Measurements from ENCODE around the gene GRK5.

The GRK5 gene

GRCh38 chr10:119310806-119311205 is 103.4 kb downstream of the GRK5 start:
- Histone ChIP-seq H3K27me3 (ENCODE audit: control insufficient read depth, insufficient read depth, low read length) (no peaks in the 10 kb centered on the region), H3K9me3 (ENCODE audit: control insufficient read depth, insufficient read depth, low read length) (no peaks in the 10 kb centered on the region), H3K4me3 (ENCODE audit: low read depth, low read length) (no peak overlapping the region), H3K27ac (ENCODE audit: low read depth, low read length) (no peak overlapping the region), H3K4me1 (ENCODE audit: control insufficient read depth, insufficient read depth, low read length) (peaks cover 8% of the 10 kb centered on the region), H3K9ac (ENCODE audit: low read depth, low read length) (no peak overlapping the region), H3K36me3 (ENCODE audit: control insufficient read depth, insufficient read depth, low read length) (no peaks in the 10 kb centered on the region)

GRCh38 chr10:119312241-119312640 is 104.9 kb downstream of the GRK5 start:
- no peaks in the 10 kb centered on the region for H3K36me3 ChIP-seq (ENCODE audit: control insufficient read depth, insufficient read depth, low read length)
- H3K9me3 ChIP-seq (ENCODE audit: control insufficient read depth, insufficient read depth, low read length), result no peaks in the 10 kb centered on the region
- no peak overlapping the region for H3K4me3 ChIP-seq (ENCODE audit: low read depth, low read length)
- H3K27me3 ChIP-seq (ENCODE audit: control insufficient read depth, insufficient read depth, low read length), result no peaks in the 10 kb centered on the region
- H3K27ac ChIP-seq (ENCODE audit: low read depth, low read length), result no peak overlapping the region
- no peak overlapping the region for H3K9ac ChIP-seq (ENCODE audit: low read depth, low read length)
- H3K4me1 ChIP-seq (ENCODE audit: control insufficient read depth, insufficient read depth, low read length), result peaks cover 22% of the 10 kb centered on the region

GRCh38 chr10:119313024-119313423 is 105.7 kb downstream of the GRK5 start:
- no peak overlapping the region for H3K27ac ChIP-seq (ENCODE audit: low read depth, low read length)
- H3K4me1 ChIP-seq (ENCODE audit: control insufficient read depth, insufficient read depth, low read length), result peaks cover 29% of the 10 kb centered on the region
- no peaks in the 10 kb centered on the region for H3K27me3 ChIP-seq (ENCODE audit: control insufficient read depth, insufficient read depth, low read length)
- H3K36me3 ChIP-seq (ENCODE audit: control insufficient read depth, insufficient read depth, low read length), result no peaks in the 10 kb centered on the region
- no peak overlapping the region for H3K9ac ChIP-seq (ENCODE audit: low read depth, low read length)
- H3K9me3 ChIP-seq (ENCODE audit: control insufficient read depth, insufficient read depth, low read length), result no peaks in the 10 kb centered on the region
- no peak overlapping the region for H3K4me3 ChIP-seq (ENCODE audit: low read depth, low read length)

- H3K4me1 ChIP-seq (ENCODE audit: control insufficient read depth, insufficient read depth, low read length), result peaks cover 34% of the 10 kb centered on the region
- H3K36me3 ChIP-seq (ENCODE audit: control insufficient read depth, insufficient read depth, low read length), result no peaks in the 10 kb centered on the region
These were observed 106.3 kb downstream of the GRK5 start for GRCh38 chr10:119313644-119314043.

GRCh38 chr10:119314061-119314460 is 106.7 kb downstream of the GRK5 start:
- no peaks in the 10 kb centered on the region for H3K27me3 ChIP-seq (ENCODE audit: control insufficient read depth, insufficient read depth, low read length)
- H3K9ac ChIP-seq (ENCODE audit: low read depth, low read length), result no peak overlapping the region
- H3K9me3 ChIP-seq (ENCODE audit: control insufficient read depth, insufficient read depth, low read length), result no peaks in the 10 kb centered on the region
- no peak overlapping the region for H3K27ac ChIP-seq (ENCODE audit: low read depth, low read length)
- H3K4me3 ChIP-seq (ENCODE audit: low read depth, low read length), result no peak overlapping the region
- no peaks in the 10 kb centered on the region for H3K36me3 ChIP-seq (ENCODE audit: control insufficient read depth, insufficient read depth, low read length)
- peaks cover 35% of the 10 kb centered on the region for H3K4me1 ChIP-seq (ENCODE audit: control insufficient read depth, insufficient read depth, low read length)

More at GRCh38 chr10:119313644-119314043, 106.3 kb downstream of the GRK5 start:
- Histone ChIP-seq H3K9ac (ENCODE audit: low read depth, low read length) (no peak overlapping the region), H3K27ac (ENCODE audit: low read depth, low read length) (no peak overlapping the region), H3K4me3 (ENCODE audit: low read depth, low read length) (no peak overlapping the region), H3K9me3 (ENCODE audit: control insufficient read depth, insufficient read depth, low read length) (no peaks in the 10 kb centered on the region), H3K27me3 (ENCODE audit: control insufficient read depth, insufficient read depth, low read length) (no peaks in the 10 kb centered on the region)

GRCh38 chr10:119314486-119314885 is 107.1 kb downstream of the GRK5 start:
- H3K9ac ChIP-seq (ENCODE audit: low read depth, low read length), result no peak overlapping the region

GRCh38 chr10:119315128-119316001 is 108.0 kb downstream of the GRK5 start:
- Histone ChIP-seq H3K4me3 (ENCODE audit: low read depth, low read length) (no peak overlapping the region), H3K9me3 (ENCODE audit: control insufficient read depth, insufficient read depth, low read length) (no peaks in the 10 kb centered on the region), H3K27me3 (ENCODE audit: control insufficient read depth, insufficient read depth, low read length) (no peaks in the 10 kb centered on the region), H3K36me3 (ENCODE audit: control insufficient read depth, insufficient read depth, low read length) (no peaks in the 10 kb centered on the region), H3K9ac (ENCODE audit: low read depth, low read length) (no peak overlapping the region), H3K27ac (ENCODE audit: low read depth, low read length) (peak overlapping the region; percentile 97), H3K4me1 (ENCODE audit: control insufficient read depth, insufficient read depth, low read length) (peaks cover 35% of the 10 kb centered on the region)

More at GRCh38 chr10:119314486-119314885, 107.1 kb downstream of the GRK5 start:
- Histone ChIP-seq H3K36me3 (ENCODE audit: control insufficient read depth, insufficient read depth, low read length) (no peaks in the 10 kb centered on the region), H3K9me3 (ENCODE audit: control insufficient read depth, insufficient read depth, low read length) (no peaks in the 10 kb centered on the region), H3K27me3 (ENCODE audit: control insufficient read depth, insufficient read depth, low read length) (no peaks in the 10 kb centered on the region), H3K4me1 (ENCODE audit: control insufficient read depth, insufficient read depth, low read length) (peaks cover 35% of the 10 kb centered on the region), H3K27ac (ENCODE audit: low read depth, low read length) (peak overlapping the region; percentile 97), H3K4me3 (ENCODE audit: low read depth, low read length) (no peak overlapping the region)

- Histone ChIP-seq H3K27me3 (ENCODE audit: control insufficient read depth, insufficient read depth, low read length) (no peaks in the 10 kb centered on the region), H3K9ac (ENCODE audit: low read depth, low read length) (no peak overlapping the region), H3K9me3 (ENCODE audit: control insufficient read depth, insufficient read depth, low read length) (no peaks in the 10 kb centered on the region), H3K27ac (ENCODE audit: low read depth, low read length) (peak overlapping the region; percentile 97), H3K4me1 (ENCODE audit: control insufficient read depth, insufficient read depth, low read length) (peaks cover 35% of the 10 kb centered on the region), H3K36me3 (ENCODE audit: control insufficient read depth, insufficient read depth, low read length) (no peaks in the 10 kb centered on the region), H3K4me3 (ENCODE audit: low read depth, low read length) (no peak overlapping the region)
These were observed 108.6 kb downstream of the GRK5 start for GRCh38 chr10:119316002-119316358.

- no peak overlapping the region for H3K4me3 ChIP-seq (ENCODE audit: low read depth, low read length)
- H3K4me1 ChIP-seq (ENCODE audit: control insufficient read depth, insufficient read depth, low read length), result peaks cover 35% of the 10 kb centered on the region
- H3K27ac ChIP-seq (ENCODE audit: low read depth, low read length), result peak overlapping the region; percentile 97
These were observed 109.3 kb downstream of the GRK5 start for GRCh38 chr10:119316729-119317097.

GRCh38 chr10:119318411-119319160 is 111.2 kb downstream of the GRK5 start:
- H3K27ac ChIP-seq (ENCODE audit: low read depth, low read length), result no peak overlapping the region

More at GRCh38 chr10:119316729-119317097, 109.3 kb downstream of the GRK5 start:
- H3K9ac ChIP-seq (ENCODE audit: low read depth, low read length), result no peak overlapping the region
- H3K27me3 ChIP-seq (ENCODE audit: control insufficient read depth, insufficient read depth, low read length), result no peaks in the 10 kb centered on the region
- H3K9me3 ChIP-seq (ENCODE audit: control insufficient read depth, insufficient read depth, low read length), result no peaks in the 10 kb centered on the region
- no peaks in the 10 kb centered on the region for H3K36me3 ChIP-seq (ENCODE audit: control insufficient read depth, insufficient read depth, low read length)

More at GRCh38 chr10:119318411-119319160, 111.2 kb downstream of the GRK5 start:
- Histone ChIP-seq H3K36me3 (ENCODE audit: control insufficient read depth, insufficient read depth, low read length) (no peaks in the 10 kb centered on the region), H3K9me3 (ENCODE audit: control insufficient read depth, insufficient read depth, low read length) (no peaks in the 10 kb centered on the region), H3K4me3 (ENCODE audit: low read depth, low read length) (no peak overlapping the region), H3K4me1 (ENCODE audit: control insufficient read depth, insufficient read depth, low read length) (peaks cover 35% of the 10 kb centered on the region), H3K27me3 (ENCODE audit: control insufficient read depth, insufficient read depth, low read length) (no peaks in the 10 kb centered on the region), H3K9ac (ENCODE audit: low read depth, low read length) (no peak overlapping the region)
